NCI-H524 (cell line): ENCODE results near the gene HNRNPM.
A peak's percentile ranks its signal among the peaks of the same experiment; 100 is the strongest.
"Not testable (repeated sequence)": the region's sequence is repeated elsewhere in the genome, so short reads cannot be mapped to it uniquely, and the experiment has no call there.

Source experiments
- DNase-seq, 2 experiments: peaks; one replicate each; lab custom pipeline; 2025; lab: John Stamatoyannopoulos, UW

HNRNPM gene, protein sequence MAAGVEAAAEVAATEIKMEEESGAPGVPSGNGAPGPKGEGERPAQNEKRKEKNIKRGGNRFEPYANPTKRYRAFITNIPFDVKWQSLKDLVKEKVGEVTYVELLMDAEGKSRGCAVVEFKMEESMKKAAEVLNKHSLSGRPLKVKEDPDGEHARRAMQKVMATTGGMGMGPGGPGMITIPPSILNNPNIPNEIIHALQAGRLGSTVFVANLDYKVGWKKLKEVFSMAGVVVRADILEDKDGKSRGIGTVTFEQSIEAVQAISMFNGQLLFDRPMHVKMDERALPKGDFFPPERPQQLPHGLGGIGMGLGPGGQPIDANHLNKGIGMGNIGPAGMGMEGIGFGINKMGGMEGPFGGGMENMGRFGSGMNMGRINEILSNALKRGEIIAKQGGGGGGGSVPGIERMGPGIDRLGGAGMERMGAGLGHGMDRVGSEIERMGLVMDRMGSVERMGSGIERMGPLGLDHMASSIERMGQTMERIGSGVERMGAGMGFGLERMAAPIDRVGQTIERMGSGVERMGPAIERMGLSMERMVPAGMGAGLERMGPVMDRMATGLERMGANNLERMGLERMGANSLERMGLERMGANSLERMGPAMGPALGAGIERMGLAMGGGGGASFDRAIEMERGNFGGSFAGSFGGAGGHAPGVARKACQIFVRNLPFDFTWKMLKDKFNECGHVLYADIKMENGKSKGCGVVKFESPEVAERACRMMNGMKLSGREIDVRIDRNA

DNA sequence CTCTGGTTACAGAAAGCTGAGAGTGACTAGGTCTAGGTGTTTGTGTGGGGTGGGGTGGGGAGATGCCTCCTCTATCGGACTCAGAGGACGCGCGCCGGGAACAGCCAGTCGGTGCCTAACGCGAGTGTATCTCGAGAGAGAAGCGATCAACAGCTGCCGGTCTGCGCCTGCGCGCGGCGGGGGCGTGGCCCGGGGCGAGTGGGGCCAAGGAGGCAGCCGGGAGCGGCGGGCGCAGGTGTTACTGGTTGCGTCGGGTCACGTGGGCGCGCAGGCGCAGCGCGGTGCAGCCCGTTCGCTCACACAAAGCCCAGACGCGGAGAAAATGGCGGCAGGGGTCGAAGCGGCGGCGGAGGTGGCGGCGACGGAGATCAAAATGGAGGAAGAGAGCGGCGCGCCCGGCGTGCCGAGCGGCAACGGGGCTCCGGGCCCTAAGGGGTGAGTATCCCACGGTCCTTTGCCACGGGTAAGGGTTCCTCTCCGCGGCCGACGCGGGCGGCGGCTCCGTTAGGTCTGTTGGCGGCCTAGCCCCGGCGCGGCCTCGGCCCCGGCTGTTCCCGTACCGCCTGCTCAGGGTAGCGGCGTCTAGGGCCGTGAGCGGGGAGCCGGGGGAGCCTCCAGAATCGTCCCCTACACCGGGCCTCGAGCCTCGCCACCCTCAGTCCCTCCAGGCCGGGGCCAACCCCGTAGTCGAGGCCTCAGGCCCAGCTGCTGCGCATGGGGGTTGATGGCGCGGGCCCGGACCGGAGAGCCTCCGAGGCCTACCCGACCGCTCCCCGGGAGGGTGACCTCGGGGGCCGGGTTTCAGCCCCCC, at the start of gene HNRNPM:
Gene HNRNPM (plus strand): TSS at position 299 of the 811 bp plus-strand sequence. CDS start 24 bp downstream, at position 323.
- DNase-seq, result peak; percentile 98 to 99

DNA sequence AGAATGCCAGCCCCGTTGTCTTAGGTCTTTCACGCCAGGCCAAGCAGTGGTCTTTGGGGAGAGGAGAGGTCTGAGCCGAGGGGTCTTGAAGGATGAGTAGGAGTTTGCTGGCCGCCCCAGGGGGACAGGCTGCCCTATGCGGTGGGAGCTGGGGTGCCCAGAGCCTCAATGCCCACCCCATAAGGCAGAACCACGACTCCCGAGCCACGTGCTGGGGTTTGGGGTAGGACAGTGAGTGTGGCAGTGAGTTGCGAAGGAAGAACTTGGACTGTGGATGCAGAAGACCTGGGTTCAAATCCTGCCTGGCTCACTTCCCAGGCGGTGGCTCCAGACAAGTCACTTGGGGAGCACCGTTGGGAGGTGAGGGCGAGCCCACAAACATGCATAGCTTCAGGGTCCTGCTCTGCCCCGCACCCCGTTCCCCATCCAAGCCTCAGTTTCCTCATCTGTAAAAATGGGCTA, 49.1 kb upstream of the HNRNPM start:
- DNase-seq, result no peak

DNA sequence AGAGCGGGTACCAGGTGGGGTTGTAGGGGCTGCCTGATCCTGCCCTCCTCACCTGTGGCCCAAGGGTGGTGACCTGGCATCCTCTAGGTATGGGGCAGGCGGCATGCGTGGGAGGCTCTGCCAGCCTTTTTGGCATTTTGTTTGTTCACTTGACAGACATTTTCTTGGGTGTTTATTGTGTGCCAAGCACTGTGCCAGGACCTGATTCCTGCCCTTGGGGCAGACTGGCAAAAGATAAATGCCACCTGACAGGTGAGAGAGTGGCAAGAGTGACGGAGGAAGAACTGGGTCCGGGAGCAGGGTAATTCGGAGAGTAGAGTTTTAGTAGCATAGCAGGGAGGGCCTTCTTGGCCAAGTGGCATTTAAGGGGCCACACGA, 48.6 kb upstream of the HNRNPM start:
- DNase-seq, result no peak

- peak; percentile 6 to 34 for DNase-seq
These were observed 48.1 kb upstream of the HNRNPM start for GRCh38 chr19:8396563-8397203.

- DNase-seq, result no peak
These were observed 47.5 kb upstream of the HNRNPM start for GRCh38 chr19:8397271-8397670.

DNA sequence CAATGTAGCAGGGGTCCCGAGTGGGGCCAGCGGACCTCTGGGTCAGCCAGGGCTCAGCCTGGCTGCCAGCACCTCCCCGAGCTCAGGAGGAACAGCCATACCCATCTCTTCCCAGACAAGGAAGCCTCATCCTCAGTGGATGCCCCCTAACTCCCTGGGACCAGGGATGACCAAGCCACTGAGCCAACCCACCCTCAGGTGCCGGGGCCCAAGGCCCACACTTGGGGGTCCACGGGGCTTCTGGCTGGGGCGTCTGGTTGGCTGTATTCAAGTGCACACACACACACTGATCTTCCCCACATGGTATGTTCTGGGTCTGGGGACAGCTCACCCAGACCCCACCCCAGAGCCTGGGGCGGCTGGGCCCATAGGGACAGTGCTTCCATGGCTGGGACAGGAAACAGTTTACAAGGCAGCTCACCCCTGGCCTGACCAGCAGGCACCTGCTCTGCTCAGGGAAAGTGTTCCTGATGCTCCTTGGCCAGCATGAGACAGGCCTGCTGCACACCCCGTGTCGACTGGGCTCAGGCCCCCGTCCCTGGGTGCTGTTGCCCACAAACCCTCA, 46.9 kb upstream of the HNRNPM start:
- DNase-seq, result no peak

DNA sequence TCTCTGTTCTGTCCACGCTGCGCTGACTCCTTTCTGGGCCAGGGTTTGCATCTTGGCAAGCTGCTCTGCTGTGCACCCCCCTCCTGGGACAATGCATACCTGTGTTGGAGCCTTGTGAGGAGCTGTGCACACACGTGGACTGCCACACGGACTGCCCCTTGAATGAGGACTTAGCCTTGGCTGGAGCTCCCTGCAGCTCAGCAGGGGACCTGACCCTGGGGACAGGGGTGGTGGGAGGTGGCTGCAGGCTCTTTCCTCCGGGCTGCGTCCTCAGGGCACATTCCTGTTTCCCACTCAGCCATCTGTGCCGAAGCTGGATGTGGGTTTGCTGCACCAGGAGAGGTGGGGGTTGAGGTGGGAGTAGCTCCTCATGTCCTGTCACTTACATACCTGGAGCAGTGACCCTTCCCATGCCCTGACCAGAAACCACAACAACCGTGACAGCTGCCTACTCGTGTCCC, 46.4 kb upstream of the HNRNPM start:
- DNase-seq, result no peak

GRCh38 chr19:8399681-8400188, 45.0 kb upstream of the HNRNPM start:
- DNase-seq, result no peak

DNA sequence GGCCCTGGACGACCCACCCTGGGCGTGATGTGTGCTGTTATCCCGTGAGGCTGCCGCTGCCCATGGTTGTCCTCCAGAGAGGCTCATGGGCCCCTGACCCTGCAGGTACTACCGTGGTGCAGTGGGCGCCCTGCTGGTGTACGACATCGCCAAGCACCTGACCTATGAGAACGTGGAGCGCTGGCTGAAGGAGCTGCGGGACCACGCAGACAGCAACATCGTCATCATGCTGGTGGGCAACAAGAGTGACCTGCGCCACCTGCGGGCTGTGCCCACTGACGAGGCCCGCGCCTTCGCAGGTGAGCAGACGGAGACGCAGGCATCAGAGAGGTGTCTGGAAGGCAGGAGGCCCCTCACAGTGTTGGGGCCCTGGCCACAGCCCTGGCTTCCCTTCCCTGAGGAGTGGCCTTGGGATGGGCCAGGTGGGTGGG, 42.8 kb upstream of the HNRNPM start:
- DNase-seq, result no peak

DNA sequence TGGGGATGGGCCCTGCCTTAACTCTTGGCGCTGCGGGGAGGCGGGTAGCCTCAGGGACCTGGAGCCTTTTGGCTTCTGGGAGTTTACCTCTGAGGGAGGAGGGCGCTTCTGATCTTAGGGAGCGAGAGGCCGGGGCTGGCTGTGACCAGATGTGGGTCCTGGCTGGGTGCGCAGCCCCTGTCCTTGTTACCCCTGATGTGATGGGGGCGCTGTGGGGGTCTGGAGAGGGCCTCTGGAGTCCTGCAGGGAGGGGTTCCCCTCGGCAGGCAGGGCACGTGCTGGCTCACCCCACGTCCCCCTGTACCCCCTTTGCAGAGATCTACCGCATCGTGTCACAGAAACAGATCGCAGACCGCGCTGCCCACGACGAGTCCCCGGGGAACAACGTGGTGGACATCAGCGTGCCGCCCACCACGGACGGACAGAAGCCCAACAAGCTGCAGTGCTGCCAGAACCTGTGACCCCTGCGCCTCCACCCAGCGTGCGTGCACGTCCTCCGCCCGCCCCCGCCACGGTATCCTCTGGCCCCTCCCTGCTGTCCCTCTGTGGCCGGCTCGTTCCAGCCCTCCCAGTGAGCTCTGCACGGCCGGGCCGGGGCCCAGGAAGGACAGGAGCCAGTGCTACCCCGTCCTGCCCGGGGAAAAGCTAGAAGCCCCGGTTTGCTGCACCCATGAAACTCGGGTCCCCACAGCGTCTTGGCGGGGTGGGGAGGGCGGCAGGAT, 41.5 kb upstream of the HNRNPM start:
- no peak for DNase-seq

- DNase-seq, result no peak
These were observed 41.0 kb upstream of the HNRNPM start for GRCh38 chr19:8403820-8404109.

DNA sequence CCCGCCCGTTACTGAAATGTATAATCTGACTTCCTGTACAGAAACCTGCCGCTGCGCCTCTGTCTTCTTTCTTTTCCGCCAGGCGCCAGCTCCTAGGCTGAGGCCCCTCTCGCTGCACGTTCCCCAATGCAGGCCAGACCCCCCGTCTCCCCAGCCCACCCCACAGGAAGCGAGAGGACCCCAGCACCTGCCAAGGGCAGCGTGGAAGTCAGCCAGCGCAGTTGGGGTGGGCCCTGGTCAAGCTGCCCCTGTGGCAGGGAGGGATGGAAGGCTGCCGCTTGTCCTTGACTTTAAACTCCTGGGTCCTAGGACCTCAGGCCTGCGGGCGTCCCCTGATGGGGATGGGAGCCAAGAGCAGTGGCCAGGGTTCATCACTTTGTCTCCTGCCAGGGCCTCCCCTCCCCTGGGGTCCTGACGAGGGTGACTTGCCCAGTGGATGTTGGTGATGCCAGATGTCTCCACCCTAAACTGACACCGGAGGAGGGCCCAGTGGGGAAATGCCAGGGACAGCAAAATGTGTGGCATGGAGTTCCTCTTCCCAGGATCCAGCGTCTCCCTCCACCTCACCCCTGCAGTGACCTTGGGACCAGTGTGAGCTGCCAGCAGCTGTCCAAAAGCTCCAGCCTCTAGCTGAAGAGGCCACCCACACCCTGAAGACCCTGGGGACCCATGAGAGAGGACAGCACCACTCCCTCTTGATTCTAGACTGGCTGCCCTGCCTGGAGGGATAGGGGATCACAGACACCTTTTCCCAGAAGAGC, 40.2 kb upstream of the HNRNPM start:
- no peak for DNase-seq

- DNase-seq, result not testable (repeated sequence)
These were observed 34.1 kb upstream of the HNRNPM start for GRCh38 chr19:8410718-8411117.

- peak; percentile 91 to 98 for DNase-seq
These were observed 31.8 kb upstream of the HNRNPM start, which contains the start of gene MARCHF2 for GRCh38 chr19:8412783-8413628. MARCHF2 (plus strand) TSS chr19:8413305; CDS start chr19:8421841, 8,536 bp downstream.

- DNase-seq, result no peak
These were observed 31.2 kb upstream of the HNRNPM start for GRCh38 chr19:8413629-8413995.

- no peak for DNase-seq
These were observed 28.0 kb upstream of the HNRNPM start for GRCh38 chr19:8416796-8417195.

DNA sequence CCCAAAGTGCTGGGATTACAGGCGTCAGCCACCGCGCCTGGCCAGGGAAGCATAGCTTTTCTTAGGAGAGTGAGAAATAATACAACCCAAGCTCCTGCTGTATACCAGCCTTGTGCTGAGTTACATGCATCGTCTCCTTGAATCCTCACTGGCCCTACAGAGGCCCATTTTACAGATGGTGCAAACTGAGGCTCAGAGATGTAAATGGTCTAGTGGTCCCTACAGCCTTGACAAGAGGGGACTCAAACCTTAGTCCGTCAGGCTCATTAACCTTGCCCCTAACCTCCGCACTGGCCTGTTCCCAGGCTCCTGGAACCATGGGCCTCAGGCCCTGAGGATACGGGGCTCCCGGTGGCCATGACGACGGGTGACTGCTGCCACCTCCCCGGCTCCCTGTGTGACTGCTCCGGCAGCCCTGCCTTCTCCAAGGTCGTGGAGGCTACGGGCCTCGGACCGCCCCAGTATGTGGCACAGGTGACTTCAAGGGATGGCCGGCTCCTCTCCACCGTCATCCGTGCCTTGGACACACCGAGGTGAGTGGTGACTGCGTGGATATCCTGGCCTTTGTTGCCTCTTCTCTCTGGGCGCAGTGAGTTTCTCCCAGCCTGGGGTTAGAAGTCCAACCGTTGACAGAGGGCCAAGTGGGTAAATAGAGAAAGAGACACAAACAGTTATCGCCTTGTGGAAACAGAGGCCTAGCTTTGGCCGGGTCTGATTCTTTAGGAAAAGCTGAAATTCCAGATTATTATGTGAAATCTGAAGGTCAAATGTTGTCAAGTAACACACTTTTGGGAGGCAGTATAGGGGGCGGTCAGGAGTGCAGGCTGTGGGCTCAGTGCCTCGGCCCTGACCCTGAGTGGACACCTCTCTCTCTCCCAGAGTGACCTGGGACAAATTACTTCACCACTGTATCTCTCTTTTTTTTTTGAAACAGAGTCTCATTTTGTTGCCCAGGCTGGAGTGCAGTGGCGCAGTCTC, 23.0 kb upstream of the HNRNPM start:
- DNase-seq, result no peak

DNA sequence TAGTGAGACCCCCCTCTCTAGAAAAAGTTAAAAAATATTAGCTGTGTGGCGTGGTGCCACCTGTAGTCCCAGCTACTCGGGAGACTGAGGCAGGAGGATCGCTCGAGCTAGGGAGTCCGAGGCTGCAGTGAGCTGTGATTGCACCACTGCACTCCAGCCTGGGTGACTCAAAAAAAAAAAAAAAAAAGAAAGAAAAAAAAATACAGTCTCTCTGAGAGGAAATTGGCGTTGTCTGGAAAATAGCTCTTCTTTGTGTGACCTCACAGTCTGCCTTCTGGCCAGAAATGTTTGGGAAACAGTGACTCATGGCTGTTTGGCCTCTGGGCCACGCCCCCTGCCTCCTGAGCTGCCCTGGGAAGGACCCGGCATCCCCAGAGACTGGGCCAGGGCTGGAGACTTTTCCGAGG, 21.0 kb upstream of the HNRNPM start:
- no peak for DNase-seq
